ENCODE measurements around the gene PLCB4. TPM values are rescaled to one million over a fixed set of nuclear protein-coding genes. Genes with fewer than 3 reads are reported as not detected.

Gene PLCB4
- total RNA-seq, 1 experiment from 2014 or later = not detected

DNA sequence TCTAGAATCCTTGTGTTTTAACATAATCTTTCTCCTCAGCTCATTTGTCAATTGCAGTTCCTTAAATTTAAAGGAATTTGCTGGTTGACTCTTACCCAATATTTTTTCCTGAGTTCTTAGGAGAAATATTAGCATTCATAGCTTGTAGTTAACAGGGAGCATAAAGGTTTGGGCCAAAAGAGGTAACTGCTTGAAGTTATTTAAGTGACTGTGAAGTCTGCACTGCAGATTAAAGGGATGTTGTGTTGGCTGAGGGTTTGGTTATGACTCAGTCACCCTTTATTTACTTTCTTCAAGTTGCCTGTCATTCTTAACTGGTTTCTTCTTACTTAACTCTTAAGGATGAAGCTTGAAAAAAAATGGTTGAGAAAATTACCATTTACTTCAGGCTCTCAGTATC is 225.2 kb downstream of the PLCB4 start:
- no peak overlapping the region for H3K27ac ChIP-seq (ENCODE audit: low read length)
- H3K4me3 ChIP-seq (ENCODE audit: low read length) = no peak overlapping the region
- H3K79me2 ChIP-seq (ENCODE audit: low read length) = no peaks in the 10 kb centered on the region
- no peak for DNase-seq
- H4K20me1 ChIP-seq (ENCODE audit: insufficient read depth, low read depth, low read length) = no peaks in the 10 kb centered on the region
- peaks cover 3% of the 10 kb centered on the region; the same call in 1 of the 2 replicates for H3K9me3 ChIP-seq (ENCODE audit: low read length)
- no peak overlapping the region for H3K9ac ChIP-seq (ENCODE audit: low read length)
- no peak overlapping the region for H3K4me2 ChIP-seq (ENCODE audit: low read depth, low read length, poor library complexity, severe bottlenecking)
- H3K36me3 ChIP-seq (ENCODE audit: insufficient read depth, low read length) = no peaks in the 10 kb centered on the region
- H3K9me2 ChIP-seq (replicated peaks; ENCODE audit: insufficient read depth, low read length) = no peaks in the 10 kb centered on the region
- no peaks in the 10 kb centered on the region for H3K27me3 ChIP-seq (ENCODE audit: low read length)
- no peaks in the 10 kb centered on the region for H3K4me1 ChIP-seq (ENCODE audit: low read length)
- H2AFZ ChIP-seq (ENCODE audit: low read length) = no peak overlapping the region

DNA sequence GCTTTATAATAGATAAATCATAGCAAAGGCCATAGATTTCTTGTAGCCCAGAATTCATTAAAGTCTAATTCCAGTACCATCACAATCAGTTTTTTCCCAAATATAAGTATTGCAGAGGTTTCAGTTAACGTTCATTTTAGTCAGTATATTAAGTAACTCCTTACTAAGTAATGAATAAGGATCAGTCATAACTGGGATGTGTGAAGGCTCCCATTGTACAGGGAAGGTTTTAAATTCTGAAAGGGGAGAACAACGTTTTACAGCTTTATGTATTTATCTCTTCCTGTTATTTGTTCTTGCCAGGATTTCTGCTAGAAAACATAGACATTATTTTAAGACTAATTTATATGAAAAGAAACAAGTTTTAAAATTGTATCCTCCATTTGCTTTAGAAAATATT is 230.0 kb downstream of the PLCB4 start:
- no peak overlapping the region for H2AFZ ChIP-seq (ENCODE audit: low read length)
- peaks cover 3% of the 10 kb centered on the region; the same call in 1 of the 2 replicates for H3K9me3 ChIP-seq (ENCODE audit: low read length)
- no peak overlapping the region for H3K4me3 ChIP-seq (ENCODE audit: low read length)
- no peaks in the 10 kb centered on the region for H3K79me2 ChIP-seq (ENCODE audit: low read length)
- H3K9ac ChIP-seq (ENCODE audit: low read length) = no peak overlapping the region
- H3K27ac ChIP-seq (ENCODE audit: low read length) = no peak overlapping the region
- no peaks in the 10 kb centered on the region for H3K27me3 ChIP-seq (ENCODE audit: low read length)
- no peak for DNase-seq
- no peaks in the 10 kb centered on the region for H3K4me1 ChIP-seq (ENCODE audit: low read length)
- no peaks in the 10 kb centered on the region for H3K36me3 ChIP-seq (ENCODE audit: insufficient read depth, low read length)
- no peaks in the 10 kb centered on the region; the same call in 1 of the 2 replicates for H3K9me2 ChIP-seq (replicated peaks; ENCODE audit: insufficient read depth, low read length)
- no peak overlapping the region for H3K4me2 ChIP-seq (ENCODE audit: low read depth, low read length, poor library complexity, severe bottlenecking)
- H4K20me1 ChIP-seq (ENCODE audit: insufficient read depth, low read depth, low read length) = no peaks in the 10 kb centered on the region

DNA sequence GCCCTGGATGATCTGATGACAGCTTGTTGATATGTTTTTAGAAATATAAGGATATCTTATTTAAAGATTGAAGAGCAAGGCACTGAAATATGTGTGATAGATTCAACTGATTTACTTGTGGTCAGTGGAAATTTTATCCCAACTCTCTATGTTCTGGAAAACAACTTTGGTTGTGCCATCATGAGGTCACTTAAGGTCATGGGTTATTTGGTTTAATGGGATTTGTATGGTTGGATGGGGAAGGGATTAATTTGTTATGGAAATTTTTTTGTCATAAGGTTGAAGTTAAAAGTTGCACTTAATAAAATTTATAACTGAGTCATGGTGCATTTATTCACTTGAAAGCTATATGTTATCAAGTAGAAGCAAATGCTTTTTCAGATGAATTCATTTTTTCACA is 231.2 kb downstream of the PLCB4 start:
- no peak for DNase-seq
- H3K4me2 ChIP-seq (ENCODE audit: low read depth, low read length, poor library complexity, severe bottlenecking) = no peak overlapping the region
- no peak overlapping the region for H2AFZ ChIP-seq (ENCODE audit: low read length)
- H3K4me1 ChIP-seq (ENCODE audit: low read length) = no peaks in the 10 kb centered on the region
- no peak overlapping the region for H3K27ac ChIP-seq (ENCODE audit: low read length)
- no peaks in the 10 kb centered on the region for H3K36me3 ChIP-seq (ENCODE audit: insufficient read depth, low read length)
- no peaks in the 10 kb centered on the region; the same call in 1 of the 2 replicates for H3K9me2 ChIP-seq (replicated peaks; ENCODE audit: insufficient read depth, low read length)
- no peaks in the 10 kb centered on the region for H3K27me3 ChIP-seq (ENCODE audit: low read length)
- no peak overlapping the region for H3K9ac ChIP-seq (ENCODE audit: low read length)
- no peaks in the 10 kb centered on the region for H3K79me2 ChIP-seq (ENCODE audit: low read length)
- H3K9me3 ChIP-seq (ENCODE audit: low read length) = peaks cover 3% of the 10 kb centered on the region; the same call in 1 of the 2 replicates
- H4K20me1 ChIP-seq (ENCODE audit: insufficient read depth, low read depth, low read length) = no peaks in the 10 kb centered on the region
- no peak overlapping the region for H3K4me3 ChIP-seq (ENCODE audit: low read length)

DNA sequence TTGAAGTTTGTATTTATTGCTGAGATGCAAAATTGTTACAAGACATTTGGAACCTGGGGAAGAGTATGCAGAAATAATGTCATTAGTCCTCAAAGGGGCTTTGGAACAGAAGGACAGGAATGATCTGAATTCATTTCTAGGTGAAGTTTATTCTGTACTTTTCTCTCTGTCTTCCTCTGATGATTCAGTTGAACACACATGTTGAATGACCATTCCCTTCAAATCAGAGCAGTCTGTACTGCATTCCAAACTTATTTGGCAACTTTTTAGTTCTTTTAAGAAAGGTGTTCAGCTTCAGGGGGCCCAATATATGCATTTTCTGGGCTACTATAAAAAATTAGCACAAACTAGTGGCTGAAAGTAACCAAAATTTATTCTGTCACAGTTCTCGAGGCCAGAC is 231.6 kb downstream of the PLCB4 start:
- Histone ChIP-seq H3K4me2 (ENCODE audit: low read depth, low read length, poor library complexity, severe bottlenecking) (no peak overlapping the region), H3K9me2 (replicated peaks; ENCODE audit: insufficient read depth, low read length) (no peaks in the 10 kb centered on the region; the same call in 1 of the 2 replicates), H2AFZ (ENCODE audit: low read length) (no peak overlapping the region), H3K4me1 (ENCODE audit: low read length) (no peaks in the 10 kb centered on the region), H3K27me3 (ENCODE audit: low read length) (no peaks in the 10 kb centered on the region), H4K20me1 (ENCODE audit: insufficient read depth, low read depth, low read length) (no peaks in the 10 kb centered on the region), H3K36me3 (ENCODE audit: insufficient read depth, low read length) (no peaks in the 10 kb centered on the region), H3K4me3 (ENCODE audit: low read length) (no peak overlapping the region), H3K9me3 (ENCODE audit: low read length) (peaks cover 3% of the 10 kb centered on the region; the same call in 1 of the 2 replicates), H3K27ac (ENCODE audit: low read length) (no peak overlapping the region), H3K79me2 (ENCODE audit: low read length) (no peaks in the 10 kb centered on the region), H3K9ac (ENCODE audit: low read length) (no peak overlapping the region)
- no peak for DNase-seq

DNA sequence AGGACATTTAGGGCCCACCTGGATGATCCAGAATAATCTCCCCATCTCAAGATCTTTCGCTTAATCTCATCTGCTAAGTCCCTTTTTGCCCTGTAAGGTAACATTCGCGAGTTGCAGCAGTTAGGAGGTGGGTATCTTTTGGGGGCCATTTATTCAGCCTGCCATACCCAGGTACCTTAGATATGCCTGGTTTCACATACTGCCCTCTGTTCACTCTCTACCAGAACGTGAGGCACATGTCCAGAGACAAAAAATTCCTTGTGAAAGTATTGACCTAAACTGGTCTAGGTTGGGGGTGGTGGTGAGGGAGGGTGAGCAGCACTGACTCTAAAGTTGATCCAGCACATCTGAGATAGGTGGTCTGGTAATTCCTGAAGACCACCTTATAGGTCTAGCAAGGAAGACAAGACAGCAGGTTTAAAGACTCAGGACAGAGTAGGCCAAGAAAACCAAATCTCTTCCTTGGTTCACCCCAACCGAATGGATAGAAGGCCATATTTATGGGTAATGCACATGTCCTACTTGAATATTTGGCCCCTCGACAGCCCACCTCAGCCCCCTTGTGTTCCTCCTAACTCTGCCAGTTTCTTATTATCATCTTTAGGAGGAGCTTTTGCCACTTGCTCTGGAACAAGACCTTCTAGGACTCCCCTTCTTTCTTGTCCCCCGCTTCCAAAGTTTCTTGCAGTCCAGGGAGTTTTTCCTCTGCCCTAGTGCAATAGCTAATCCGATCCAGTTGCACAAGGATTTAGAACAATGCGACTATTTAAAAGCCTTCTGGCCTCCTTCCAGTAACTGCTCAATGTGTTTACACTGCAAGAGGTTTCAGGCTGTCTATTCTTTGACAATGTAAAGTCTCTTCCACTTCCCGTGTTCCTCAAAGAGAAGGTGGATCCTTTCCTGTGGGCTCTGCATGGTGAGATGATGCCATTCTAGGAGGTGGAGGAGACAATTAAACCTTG is 232.5 kb downstream of the PLCB4 start:
- Histone ChIP-seq H3K4me1 (ENCODE audit: low read length) (no peaks in the 10 kb centered on the region), H3K27ac (ENCODE audit: low read length) (no peak overlapping the region), H2AFZ (ENCODE audit: low read length) (no peak overlapping the region), H3K4me2 (ENCODE audit: low read depth, low read length, poor library complexity, severe bottlenecking) (no peak overlapping the region), H3K36me3 (ENCODE audit: insufficient read depth, low read length) (no peaks in the 10 kb centered on the region), H3K9me2 (replicated peaks; ENCODE audit: insufficient read depth, low read length) (no peaks in the 10 kb centered on the region; the same call in 1 of the 2 replicates), H3K4me3 (ENCODE audit: low read length) (no peak overlapping the region), H3K9me3 (ENCODE audit: low read length) (peaks cover 3% of the 10 kb centered on the region; the same call in 1 of the 2 replicates), H3K79me2 (ENCODE audit: low read length) (no peaks in the 10 kb centered on the region), H4K20me1 (ENCODE audit: insufficient read depth, low read depth, low read length) (no peaks in the 10 kb centered on the region), H3K27me3 (ENCODE audit: low read length) (no peaks in the 10 kb centered on the region), H3K9ac (ENCODE audit: low read length) (no peak overlapping the region)
- no peak for DNase-seq

DNA sequence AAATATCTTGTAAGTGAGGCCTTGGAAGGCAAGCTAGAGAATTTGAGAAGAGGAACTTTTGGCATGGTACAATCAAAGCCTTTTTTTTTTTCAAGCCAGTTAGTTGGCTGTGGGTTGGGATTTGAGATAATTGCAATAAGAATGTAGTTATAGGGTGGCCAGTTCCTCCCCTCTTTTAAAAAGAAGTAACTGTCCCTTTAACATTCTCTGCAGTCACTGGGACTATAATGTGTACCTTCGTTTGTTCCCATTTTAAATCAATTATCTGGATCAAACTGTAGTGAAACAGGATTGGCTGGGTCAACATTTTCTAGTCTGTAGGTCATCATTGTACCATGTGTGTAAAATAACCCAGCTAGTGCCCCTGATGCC is 233.2 kb downstream of the PLCB4 start:
- H3K36me3 ChIP-seq (ENCODE audit: insufficient read depth, low read length) = no peaks in the 10 kb centered on the region
- no peak overlapping the region for H3K4me3 ChIP-seq (ENCODE audit: low read length)
- peaks cover 3% of the 10 kb centered on the region; the same call in 1 of the 2 replicates for H3K9me3 ChIP-seq (ENCODE audit: low read length)
- H3K9ac ChIP-seq (ENCODE audit: low read length) = no peak overlapping the region
- H3K27ac ChIP-seq (ENCODE audit: low read length) = no peak overlapping the region
- DNase-seq = no peak
- no peaks in the 10 kb centered on the region for H3K4me1 ChIP-seq (ENCODE audit: low read length)
- no peak overlapping the region for H3K4me2 ChIP-seq (ENCODE audit: low read depth, low read length, poor library complexity, severe bottlenecking)
- H3K27me3 ChIP-seq (ENCODE audit: low read length) = no peaks in the 10 kb centered on the region
- H3K79me2 ChIP-seq (ENCODE audit: low read length) = no peaks in the 10 kb centered on the region
- H2AFZ ChIP-seq (ENCODE audit: low read length) = no peak overlapping the region
- no peaks in the 10 kb centered on the region for H4K20me1 ChIP-seq (ENCODE audit: insufficient read depth, low read depth, low read length)
- H3K9me2 ChIP-seq (replicated peaks; ENCODE audit: insufficient read depth, low read length) = no peaks in the 10 kb centered on the region; the same call in 1 of the 2 replicates

DNA sequence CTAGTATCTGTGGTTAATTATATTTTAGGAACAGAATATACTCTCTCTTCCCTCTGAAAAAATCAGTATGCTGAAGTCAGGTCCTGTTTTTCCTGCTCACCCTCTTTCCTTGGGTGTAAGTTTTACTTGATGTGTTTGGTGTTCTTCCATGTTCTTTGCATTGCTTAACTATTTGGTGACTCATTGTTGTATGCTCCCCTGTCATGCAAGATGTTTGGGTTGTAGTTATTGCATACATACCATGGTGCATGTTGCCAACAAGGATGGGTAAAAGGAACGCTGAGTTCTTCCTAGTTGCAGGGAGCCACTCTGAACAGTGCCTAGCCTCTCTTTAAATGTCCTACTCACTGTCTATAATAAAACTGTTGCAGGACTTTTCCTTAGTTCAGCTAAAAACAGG is 237.6 kb downstream of the PLCB4 start:
- H3K9me3 ChIP-seq (ENCODE audit: low read length) = no peaks in the 10 kb centered on the region; the same call in 1 of the 2 replicates
- H3K36me3 ChIP-seq (ENCODE audit: insufficient read depth, low read length) = no peaks in the 10 kb centered on the region
- H3K79me2 ChIP-seq (ENCODE audit: low read length) = no peaks in the 10 kb centered on the region
- H3K27me3 ChIP-seq (ENCODE audit: low read length) = no peaks in the 10 kb centered on the region
- H3K9ac ChIP-seq (ENCODE audit: low read length) = no peak overlapping the region
- H3K4me3 ChIP-seq (ENCODE audit: low read length) = no peak overlapping the region
- no peak overlapping the region for H2AFZ ChIP-seq (ENCODE audit: low read length)
- no peak for DNase-seq
- no peaks in the 10 kb centered on the region for H3K4me1 ChIP-seq (ENCODE audit: low read length)
- no peak overlapping the region for H3K27ac ChIP-seq (ENCODE audit: low read length)
- H4K20me1 ChIP-seq (ENCODE audit: insufficient read depth, low read depth, low read length) = no peaks in the 10 kb centered on the region
- H3K9me2 ChIP-seq (replicated peaks; ENCODE audit: insufficient read depth, low read length) = no peaks in the 10 kb centered on the region; the same call in 1 of the 2 replicates
- H3K4me2 ChIP-seq (ENCODE audit: low read depth, low read length, poor library complexity, severe bottlenecking) = no peak overlapping the region

DNA sequence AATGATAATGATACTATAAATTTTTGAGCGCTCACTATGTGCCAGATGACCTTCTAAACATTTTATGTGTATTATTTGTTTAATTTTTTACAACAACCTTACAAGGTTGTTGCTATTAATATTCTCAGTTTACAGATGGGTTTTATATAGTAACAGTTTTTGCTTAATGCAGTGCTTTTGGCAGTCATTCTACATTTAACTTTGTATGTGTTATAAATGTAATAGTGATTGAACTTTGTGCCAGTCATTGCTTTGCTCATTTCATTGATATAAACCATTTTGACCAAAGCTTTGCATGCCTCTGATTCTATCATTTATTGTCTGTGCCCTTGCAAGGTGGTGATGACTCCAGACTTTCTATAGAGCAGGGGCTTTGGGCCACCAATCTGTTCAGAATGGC is 239.2 kb downstream of the PLCB4 start:
- DNase-seq = no peak
- no peak overlapping the region for H3K4me3 ChIP-seq (ENCODE audit: low read length)
- no peak overlapping the region for H3K9ac ChIP-seq (ENCODE audit: low read length)
- no peaks in the 10 kb centered on the region; the same call in 1 of the 2 replicates for H3K9me3 ChIP-seq (ENCODE audit: low read length)
- H3K4me1 ChIP-seq (ENCODE audit: low read length) = no peaks in the 10 kb centered on the region
- no peaks in the 10 kb centered on the region for H3K9me2 ChIP-seq (replicated peaks; ENCODE audit: insufficient read depth, low read length)
- H2AFZ ChIP-seq (ENCODE audit: low read length) = no peak overlapping the region
- no peak overlapping the region for H3K4me2 ChIP-seq (ENCODE audit: low read depth, low read length, poor library complexity, severe bottlenecking)
- no peaks in the 10 kb centered on the region for H3K79me2 ChIP-seq (ENCODE audit: low read length)
- H3K27me3 ChIP-seq (ENCODE audit: low read length) = no peaks in the 10 kb centered on the region
- no peak overlapping the region for H3K27ac ChIP-seq (ENCODE audit: low read length)
- no peaks in the 10 kb centered on the region for H4K20me1 ChIP-seq (ENCODE audit: insufficient read depth, low read depth, low read length)
- no peaks in the 10 kb centered on the region for H3K36me3 ChIP-seq (ENCODE audit: insufficient read depth, low read length)

Data from Karpas-422 (cell line).